Measurements from ENCODE around the gene DQX1. TPM values are rescaled to one million over a fixed set of nuclear protein-coding genes. Genes with fewer than 3 reads are reported as not detected.
A peak's percentile ranks its signal among the peaks of the same experiment; 100 is the strongest.

Gene DQX1
- total and polyA plus RNA-seq, 2 of the 8 experiments (the other 6 are each of a cell fraction or from before 2014, with no cell fraction given): 0.76 to 1.1 TPM

- Histone ChIP-seq H4K20me1 (replicated peaks in 1 of 2; ENCODE audit: control insufficient read depth in 1 of 2, insufficient read depth in 2 of 2, low read length in 2 of 2) (peaks cover 3 to 6% of the 10 kb centered on the region in 2 experiments), H3K4ac (replicated peaks; ENCODE audit: insufficient read length, low read depth, low read length) (peak overlapping the region; percentile 87), H3K27ac (ENCODE audit: low read depth, low read length) (peak overlapping the region; percentile 90), H3K14ac (ENCODE audit: insufficient read length) (no peak overlapping the region), H2AK5ac (ENCODE audit: low read depth, low read length) (peak overlapping the region; percentile 61; the same call in 1 of the 2 replicates), H3K79me1 (ENCODE audit: low read depth, low read length) (peaks cover 10% of the 10 kb centered on the region), H3K23me2 (ENCODE audit: low read depth, low read length) (peaks cover 9% of the 10 kb centered on the region; the same call in 1 of the 2 replicates), H3K4me3 (ENCODE audit: extremely low read depth in 1 of 4, insufficient read depth in 2 of 4, low read depth in 3 of 4, low read length in 4 of 4) (peak overlapping the region; percentile 85 to 99 (median 92)), H2BK20ac (ENCODE audit: low read length) (no peak overlapping the region), H3K23ac (ENCODE audit: insufficient read length) (no peak overlapping the region), H3K36me3 (ENCODE audit: control insufficient read depth in 2 of 4, insufficient read depth in 4 of 4, low read length in 3 of 4) (peaks cover 6 to 27% (median 24%) of the 10 kb centered on the region in 4 experiments; a peak in 7 of 8 replicates), H2BK5ac (ENCODE audit: low read depth, low read length) (peak overlapping the region; percentile 94), H2BK15ac (ENCODE audit: low read length) (peak overlapping the region; percentile 63; the same call in 1 of the 2 replicates), H3K4me2 (ENCODE audit: insufficient read depth in 1 of 2, low read depth in 2 of 2, low read length in 2 of 2) (peak overlapping the region; percentile 60 to 94), H4K91ac (replicated peaks; ENCODE audit: insufficient read length, low read length) (peak overlapping the region; percentile 48), H3K79me2 (ENCODE audit: control insufficient read depth in 1 of 2, insufficient read depth in 2 of 2, low read length in 2 of 2) (peaks cover 0 to 18% of the 10 kb centered on the region in 2 experiments; a peak in 2 of 4 replicates), H4K8ac (ENCODE audit: extremely low read depth, insufficient read depth, low read length) (peak overlapping the region; percentile 97; the same call in 1 of the 2 replicates), H3K56ac (replicated peaks; ENCODE audit: insufficient read length, low read depth, low read length) (peak overlapping the region; percentile 75), H3K9ac (replicated peaks in 1 of 4; ENCODE audit: extremely low read depth in 1 of 4, low read depth in 3 of 4, low read length in 3 of 4) (peak overlapping the region; percentile 89 to 95 (median 94)), H3K4me1 (replicated peaks in 1 of 4; ENCODE audit: control insufficient read depth in 3 of 4, insufficient read depth in 4 of 4, low read length in 3 of 4) (peaks cover 4 to 13% (median 6%) of the 10 kb centered on the region in 4 experiments; a peak in 6 of 7 replicates), H3K9me3 (ENCODE audit: insufficient read depth in 2 of 2, low read depth in 1 of 2, low read length in 1 of 2) (no peaks in the 10 kb centered on the region), H2BK120ac (replicated peaks; ENCODE audit: low read depth, low read length) (no peak overlapping the region), H3K18ac (ENCODE audit: extremely low read depth, low read length) (peak overlapping the region; percentile 85; the same call in 1 of the 2 replicates), H2BK12ac (ENCODE audit: low read depth, low read length) (no peak overlapping the region; the same call in 1 of the 2 replicates), H4K5ac (ENCODE audit: insufficient read length, low read depth, low read length) (peak overlapping the region; percentile 81), H3K27me3 (replicated peaks in 1 of 4; ENCODE audit: control insufficient read depth in 3 of 4, extremely low read depth in 1 of 4, insufficient read depth in 3 of 4, low read length in 3 of 4) (no peaks in the 10 kb centered on the region; a peak in 1 of 7 replicates), H2AFZ (ENCODE audit: low read length) (peak overlapping the region; percentile 93; the same call in 1 of the 2 replicates)
- WGBS, 2 experiments (ENCODE audit: extremely low coverage in 1 of 2, insufficient coverage in 1 of 2, insufficient read length in 1 of 2, insufficient replicate concordance in 2 of 2, low coverage in 1 of 2, low lambda C conversion rate in 2 of 2, missing lambda C conversion rate in 1 of 2): 17% methylated on average over 29 of the region's 29 CpGs; no CpG with 5 or more reads in 1 of the 2 experiments
- DNase-seq (ENCODE audit: low read depth in 1 of 2, low spot score in 2 of 2) (no peak), FAIRE-seq (no peak)
- CTCF ChIA-PET (ENCODE audit: partially characterized antibody): interaction anchor here (1.0 to 7.0 kb wide), 7 partner anchors 10 to 59 kb away, joined by 3 to 53 read pairs (median 4); partner anchors contain the start of genes CCDC142, MRPL53 and TTC31
- POLR2A ChIA-PET (ENCODE audit: partially characterized antibody): interaction anchor here (0.8 to 5.9 kb wide), 19 partner anchors 9 to 103 kb away, joined by 3 to 73 read pairs (median 9); partner anchors contain the start of genes CCDC142, LBX2, LOXL3 and MRPL53
- TF ChIP-seq MAX (IDR thresholded peaks at IDR 0.05) (peak; percentile 58), BACH1 (IDR thresholded peaks at IDR 0.05; ENCODE audit: low read length) (0 out of 2 replicates have a peak, but pooled peaks have one; percentile 1), SP4 (IDR thresholded peaks at IDR 0.05; ENCODE audit: low read length) (no peak), NRF1 (IDR thresholded peaks at IDR 0.05; ENCODE audit: low read depth, low read length) (no peak), CBX5 (IDR thresholded peaks at IDR 0.05; ENCODE audit: low read depth, low read length) (no peak)
These were observed 2.7 kb upstream of the DQX1 start for GRCh38 chr2:74528600-74529356.
